Esophagus muscularis mucosa (tissue), 4 donors: ENCODE results near the gene HNRNPH3.

Source experiments
- EP300 ChIP-seq: sonication (generic); formaldehyde crosslinking; IDR thresholded peaks from one replicate; pipeline ENCODE4 v1.6.1; 2017; ENCODE audit warnings: antibody characterized with exemption
- POLR2A ChIP-seq: fragments of 450-650 bp; IDR thresholded peaks from one replicate; pipeline ENCODE4 v1.6.1; 2017; ENCODE audit warnings: antibody characterized with exemption, moderate library complexity, mild to moderate bottlenecking, low read depth
- POLR2AphosphoS5 ChIP-seq, 2 donors: sonication (generic); formaldehyde crosslinking; IDR thresholded peaks; one replicate each; pipeline ENCODE4 v1.6.1; 2017; ENCODE audit warnings: antibody characterized with exemption in 2 of 2
- TF ChIP-seq, protein P1 (sequence below), 3 experiments: fragments of 200-600 bp in 2 of 3; fragments of 450-650 bp in 1 of 3; sonication (generic) in 2 of 3; IDR thresholded peaks; one replicate each; pipeline ENCODE4 v1.5.1; 2017 to 2019; ENCODE audit warnings: antibody characterized with exemption in 3 of 3, mild to moderate bottlenecking in 2 of 3, moderate library complexity in 1 of 3

DNA sequence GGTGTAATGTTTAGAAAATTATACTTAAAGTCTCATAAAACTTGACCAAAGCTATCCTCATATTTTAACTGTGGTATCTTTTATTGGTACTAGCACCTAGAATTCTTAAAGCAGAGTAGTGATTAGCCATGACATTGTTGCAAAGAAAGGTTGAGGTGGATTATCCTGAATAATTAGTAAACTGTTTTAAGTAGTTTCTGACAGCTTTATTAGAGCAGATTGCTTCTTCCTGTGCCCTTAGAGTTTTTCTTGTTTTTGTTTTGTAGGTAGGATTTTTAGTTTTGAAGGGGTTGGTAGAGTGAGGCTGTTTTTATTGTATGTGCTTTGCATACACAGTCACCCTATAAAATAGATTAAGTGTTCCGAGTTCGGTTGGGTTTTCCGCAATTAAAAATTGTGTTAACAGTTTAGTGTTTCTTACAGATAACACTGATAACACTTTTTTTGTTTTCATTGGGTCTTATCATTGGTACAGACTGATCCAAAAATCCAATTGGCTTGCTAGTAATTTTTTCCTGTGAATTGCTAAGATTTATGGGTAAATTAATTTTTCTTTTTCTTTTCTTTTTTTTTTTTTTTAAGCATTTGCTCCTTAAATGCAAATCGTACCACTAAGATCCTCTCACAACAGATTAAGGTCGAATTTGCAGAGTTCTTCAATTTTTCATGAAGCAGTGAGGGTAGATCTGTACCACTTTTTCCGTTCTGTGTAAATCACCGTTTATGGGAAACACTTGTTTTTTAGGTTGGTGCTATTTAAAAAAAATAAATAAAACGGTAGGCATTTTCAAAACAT lies 3.0 kb downstream of the HNRNPH3 start:
- TF ChIP-seq, protein P1, sequence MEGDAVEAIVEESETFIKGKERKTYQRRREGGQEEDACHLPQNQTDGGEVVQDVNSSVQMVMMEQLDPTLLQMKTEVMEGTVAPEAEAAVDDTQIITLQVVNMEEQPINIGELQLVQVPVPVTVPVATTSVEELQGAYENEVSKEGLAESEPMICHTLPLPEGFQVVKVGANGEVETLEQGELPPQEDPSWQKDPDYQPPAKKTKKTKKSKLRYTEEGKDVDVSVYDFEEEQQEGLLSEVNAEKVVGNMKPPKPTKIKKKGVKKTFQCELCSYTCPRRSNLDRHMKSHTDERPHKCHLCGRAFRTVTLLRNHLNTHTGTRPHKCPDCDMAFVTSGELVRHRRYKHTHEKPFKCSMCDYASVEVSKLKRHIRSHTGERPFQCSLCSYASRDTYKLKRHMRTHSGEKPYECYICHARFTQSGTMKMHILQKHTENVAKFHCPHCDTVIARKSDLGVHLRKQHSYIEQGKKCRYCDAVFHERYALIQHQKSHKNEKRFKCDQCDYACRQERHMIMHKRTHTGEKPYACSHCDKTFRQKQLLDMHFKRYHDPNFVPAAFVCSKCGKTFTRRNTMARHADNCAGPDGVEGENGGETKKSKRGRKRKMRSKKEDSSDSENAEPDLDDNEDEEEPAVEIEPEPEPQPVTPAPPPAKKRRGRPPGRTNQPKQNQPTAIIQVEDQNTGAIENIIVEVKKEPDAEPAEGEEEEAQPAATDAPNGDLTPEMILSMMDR (IDR thresholded peaks at IDR 0.05) = no peak
- TF ChIP-seq POLR2AphosphoS5 (IDR thresholded peaks at IDR 0.05) (no peak), EP300 (no peak), POLR2A (no peak)
